ENCODE data around the gene MPO.

The MPO gene

GRCh38 chr17:58242171-58242784, 38.5 kb downstream of the MPO start:
- ChIA-PET POLR2A (interaction anchor here (0.6 kb wide), 1 partner anchor 412 kb away, joined by 6 read pairs; no protein-coding TSS in a partner anchor), CTCF (interaction anchor here (0.7 to 1.9 kb wide), 5 partner anchors 8 to 42 kb away, joined by 3 to 9 read pairs (median 4); no protein-coding TSS in a partner anchor)
- no peak for TF ChIP-seq CTCF (IDR thresholded peaks at IDR 0.05; ENCODE audit: control extremely low read depth, extremely low read depth, low read depth, missing control alignments)
- no peak for DNase-seq (ENCODE audit: extremely low spot score)

GRCh38 chr17:58239987-58240386, 40.7 kb downstream of the MPO start:
- TF ChIP-seq CTCF (IDR thresholded peaks at IDR 0.05; ENCODE audit: control extremely low read depth, extremely low read depth, low read depth, missing control alignments): no peak
- CTCF ChIA-PET: interaction anchor here (6.3 kb wide), 1 partner anchor 9 kb away, joined by 84 read pairs; no protein-coding TSS in a partner anchor
- DNase-seq (ENCODE audit: extremely low spot score): no peak
- POLR2A ChIA-PET: no interaction called here

- POLR2A ChIA-PET: no interaction called here
- CTCF ChIA-PET: interaction anchor here (1.0 to 6.3 kb wide), 6 partner anchors 8 to 42 kb away, joined by 3 to 84 read pairs (median 3); partner anchors contain the start of gene MPO
- DNase-seq (ENCODE audit: extremely low spot score): no peak
- no peak for TF ChIP-seq CTCF (IDR thresholded peaks at IDR 0.05; ENCODE audit: control extremely low read depth, extremely low read depth, low read depth, missing control alignments)
Measured at GRCh38 chr17:58238147-58238634, 42.5 kb downstream of the MPO start, which contains the start of gene LPO. Gene LPO (plus strand): TSS chr17:58238584. CDS start chr17:58242980, 4,396 bp downstream.

- CTCF ChIA-PET: interaction anchor here (0.7 to 6.3 kb wide), 5 partner anchors 13 to 179 kb away, joined by 3 to 84 read pairs (median 4); partner anchors contain the start of gene MKS1
- TF ChIP-seq CTCF (IDR thresholded peaks at IDR 0.05; ENCODE audit: control extremely low read depth, extremely low read depth, low read depth, missing control alignments): no peak
- DNase-seq (ENCODE audit: extremely low spot score): no peak
- POLR2A ChIA-PET: no interaction called here
Measured at GRCh38 chr17:58236394-58236793, 44.3 kb downstream of the MPO start.

- CTCF ChIA-PET: interaction anchor here (1.1 to 6.3 kb wide), 3 partner anchors 13 to 36 kb away, joined by 4 to 84 read pairs (median 5); partner anchors contain the start of gene MKS1
Measured at GRCh38 chr17:58235821-58236220, 44.9 kb downstream of the MPO start.

GRCh38 chr17:58234512-58234911, 46.2 kb downstream of the MPO start:
- ChIA-PET CTCF (interaction anchor here (1.7 to 6.3 kb wide), 2 partner anchors 9 to 15 kb away, joined by 4 to 84 read pairs; no protein-coding TSS in a partner anchor), POLR2A (no interaction called here)
- DNase-seq (ENCODE audit: extremely low spot score): no peak
- TF ChIP-seq CTCF (IDR thresholded peaks at IDR 0.05; ENCODE audit: control extremely low read depth, extremely low read depth, low read depth, missing control alignments): no peak

More at GRCh38 chr17:58235821-58236220, 44.9 kb downstream of the MPO start:
- POLR2A ChIA-PET: no interaction called here
- DNase-seq (ENCODE audit: extremely low spot score): no peak
- TF ChIP-seq CTCF (IDR thresholded peaks at IDR 0.05; ENCODE audit: control extremely low read depth, extremely low read depth, low read depth, missing control alignments): no peak
